Gastrocnemius medialis (tissue), 4 donors: ENCODE measurements around the gene MAPK8.

ENCODE experiments used
- POLR2A ChIP-seq, 2 donors: fragments of 450-650 bp; IDR thresholded peaks; one replicate each; pipeline ENCODE4 v1.6.1; 2017; ENCODE audit warnings: antibody characterized with exemption in 2 of 2, mild to moderate bottlenecking in 2 of 2, moderate library complexity in 2 of 2
- TF ChIP-seq, protein P1 (sequence below), 5 experiments: fragments of 450-650 bp in 3 of 5; fragments of 200-600 bp in 2 of 5; sonication (generic) in 2 of 5; IDR thresholded peaks in 4 of 5; conservative IDR thresholded peaks in 1 of 5; 1 replicate in 4 of 5; 2 replicates in 1 of 5; pipeline ENCODE4 v1.5.1; 2016 to 2019; ENCODE audit warnings: antibody characterized with exemption in 5 of 5, mild to moderate bottlenecking in 3 of 5, moderate library complexity in 3 of 5

DNA sequence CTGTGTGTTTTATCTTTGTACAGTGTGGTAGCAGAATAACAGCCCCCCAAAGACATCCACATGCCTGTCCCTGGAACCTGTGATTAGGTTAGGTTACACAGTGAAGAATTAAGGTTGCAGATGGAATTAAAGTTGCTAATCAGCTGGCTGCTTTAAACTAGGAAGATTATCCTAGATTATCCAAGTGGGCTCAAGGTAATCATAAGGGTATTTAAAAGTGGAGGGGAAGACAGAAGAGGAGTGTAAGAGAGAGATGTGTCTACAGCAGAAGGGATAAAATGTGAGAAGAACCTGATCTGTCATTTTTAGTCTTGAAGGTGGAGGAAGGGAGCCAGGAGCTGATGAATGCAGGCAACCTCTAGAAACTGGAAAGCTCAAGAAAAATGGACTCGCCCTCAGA lies 180.8 kb downstream of the MAPK8 start:
- TF ChIP-seq, protein P1, sequence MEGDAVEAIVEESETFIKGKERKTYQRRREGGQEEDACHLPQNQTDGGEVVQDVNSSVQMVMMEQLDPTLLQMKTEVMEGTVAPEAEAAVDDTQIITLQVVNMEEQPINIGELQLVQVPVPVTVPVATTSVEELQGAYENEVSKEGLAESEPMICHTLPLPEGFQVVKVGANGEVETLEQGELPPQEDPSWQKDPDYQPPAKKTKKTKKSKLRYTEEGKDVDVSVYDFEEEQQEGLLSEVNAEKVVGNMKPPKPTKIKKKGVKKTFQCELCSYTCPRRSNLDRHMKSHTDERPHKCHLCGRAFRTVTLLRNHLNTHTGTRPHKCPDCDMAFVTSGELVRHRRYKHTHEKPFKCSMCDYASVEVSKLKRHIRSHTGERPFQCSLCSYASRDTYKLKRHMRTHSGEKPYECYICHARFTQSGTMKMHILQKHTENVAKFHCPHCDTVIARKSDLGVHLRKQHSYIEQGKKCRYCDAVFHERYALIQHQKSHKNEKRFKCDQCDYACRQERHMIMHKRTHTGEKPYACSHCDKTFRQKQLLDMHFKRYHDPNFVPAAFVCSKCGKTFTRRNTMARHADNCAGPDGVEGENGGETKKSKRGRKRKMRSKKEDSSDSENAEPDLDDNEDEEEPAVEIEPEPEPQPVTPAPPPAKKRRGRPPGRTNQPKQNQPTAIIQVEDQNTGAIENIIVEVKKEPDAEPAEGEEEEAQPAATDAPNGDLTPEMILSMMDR (IDR thresholded peaks at IDR 0.05 in 4 of 5, conservative IDR thresholded peaks at IDR 0.05 in 1 of 5) = no peak
- TF ChIP-seq POLR2A (IDR thresholded peaks at IDR 0.05) = no peak
